ENCODE results near the gene MORF4L2. TPM values are rescaled to one million over a fixed set of nuclear protein-coding genes. Genes with fewer than 3 reads are reported as not detected.

The MORF4L2 gene
- total RNA-seq, 1 donor: 1,365 TPM

GRCh38 chrX:103629318-103630170, 57.0 kb downstream of the MORF4L2 start:
- peak; percentile 71 for DNase-seq (ENCODE audit: low read depth)

GRCh38 chrX:103628386-103629317, 57.8 kb downstream of the MORF4L2 start, which contains the start of gene TCEAL1:
TCEAL1 (plus strand) TSS chrX:103628975; CDS start chrX:103629917, 942 bp downstream.
- peak within 1 kb of the TSS; percentile 69 for H3K4me3 ChIP-seq (ENCODE audit: low read depth, low read length)
- peak; percentile 44 for DNase-seq (ENCODE audit: low read depth)
- TF ChIP-seq CTCF (IDR thresholded peaks at IDR 0.05; ENCODE audit: insufficient read depth, low read depth, low read length): no peak

More at GRCh38 chrX:103629318-103630170, 57.0 kb downstream of the MORF4L2 start:
- peak; percentile 59 for TF ChIP-seq CTCF (IDR thresholded peaks at IDR 0.05; ENCODE audit: insufficient read depth, low read depth, low read length)
- peak overlapping the region; percentile 69 for H3K4me3 ChIP-seq (ENCODE audit: low read depth, low read length)

GRCh38 chrX:103626855-103627254, 59.6 kb downstream of the MORF4L2 start:
- TF ChIP-seq CTCF (IDR thresholded peaks at IDR 0.05; ENCODE audit: insufficient read depth, low read depth, low read length): no peak
- DNase-seq (ENCODE audit: low read depth): no peak
- no peak overlapping the region for H3K4me3 ChIP-seq (ENCODE audit: low read depth, low read length)

Other genes with a start within 250 kb of the MORF4L2 start
- 0.32 and 0.43 TPM in 2 replicates for gene RAB40A, start 167.2 kb downstream of the MORF4L2 start, total RNA-seq
- gene TCEAL4, start 101.2 kb downstream of the MORF4L2 start, total RNA-seq: 41.6 and 45.3 TPM in 2 replicates
- 10.6 and 19.4 TPM in 2 replicates for gene TCEAL3, start 78.7 kb downstream of the MORF4L2 start, total RNA-seq
- 30.9 and 44.5 TPM in 2 replicates for gene TCEAL1, start 57.7 kb downstream of the MORF4L2 start, total RNA-seq
- 0.32 TPM in 1 of 2 replicates, not detected in the other for gene TMEM31, start 24.2 kb upstream of the MORF4L2 start, total RNA-seq
- under 0.01 TPM in 2 replicates for gene PLP1, start 90.1 kb upstream of the MORF4L2 start, total RNA-seq
- 0.64 and 0.86 TPM in 2 replicates for gene RAB9B, start 145.6 kb upstream of the MORF4L2 start, total RNA-seq

All from fibroblast of villous mesenchyme (primary cell).